Measurements from ENCODE around the gene ARFRP1. TPM values are rescaled to one million over a fixed set of nuclear protein-coding genes. Genes with fewer than 3 reads are reported as not detected.

The ARFRP1 gene
- total RNA-seq, 1 experiment from 2014 or later, result 30.2 TPM

GRCh38 chr20:63693083-63693732 lies 14.6 kb downstream of the ARFRP1 start:
- ATAC-seq (no peak), DNase-seq (ENCODE audit: low spot score) (no peak)
- no peaks in the 10 kb centered on the region for H3K9me3 Mint-ChIP-seq
- POLR2A ChIA-PET, result no interaction called here
- CTCF ChIA-PET, result no interaction called here
- peaks cover 7% of the 10 kb centered on the region for H3K4me1 Mint-ChIP-seq
- TF ChIP-seq SMAD3 (CRISPR knock-in tag; IDR thresholded peaks at IDR 0.05; ENCODE audit: borderline replicate concordance), result no peak
- TF ChIP-seq ATF1 (CRISPR knock-in tag; IDR thresholded peaks at IDR 0.05), result no peak
- TF ChIP-seq GABPB1 (CRISPR knock-in tag; IDR thresholded peaks at IDR 0.05), result no peak
- no peak for TF ChIP-seq CTCF (IDR thresholded peaks at IDR 0.05)
- H3K4me3 Mint-ChIP-seq, result no peak overlapping the region
- H3K36me3 Mint-ChIP-seq, result peaks cover 14% of the 10 kb centered on the region
- no peak overlapping the region for H3K27ac Mint-ChIP-seq
- H3K27me3 Mint-ChIP-seq (ENCODE audit: low read depth), result peaks cover 3% of the 10 kb centered on the region; the same call in 1 of the 2 replicates

GRCh38 chr20:63692436-63693082 lies 15.2 kb downstream of the ARFRP1 start:
- Mint-ChIP-seq H3K9me3 (no peaks in the 10 kb centered on the region), H3K4me3 (no peak overlapping the region), H3K4me1 (peaks cover 7% of the 10 kb centered on the region), H3K36me3 (peaks cover 14% of the 10 kb centered on the region), H3K27me3 (ENCODE audit: low read depth) (peaks cover 3% of the 10 kb centered on the region; the same call in 1 of the 2 replicates), H3K27ac (no peak overlapping the region)
- DNase-seq (ENCODE audit: low spot score), result no peak
- ChIA-PET POLR2A (no interaction called here), CTCF (no interaction called here)
- ATAC-seq, result no peak
- TF ChIP-seq CBFB (CRISPR knock-in tag; IDR thresholded peaks at IDR 0.05; ENCODE audit: low read depth), result no peak
- no peak for TF ChIP-seq ZMAT4 (CRISPR knock-in tag; IDR thresholded peaks at IDR 0.05)
- TF ChIP-seq AFF4 (CRISPR knock-in tag; IDR thresholded peaks at IDR 0.05; ENCODE audit: borderline replicate concordance), result no peak
- no peak for TF ChIP-seq FOXK1 (CRISPR knock-in tag; IDR thresholded peaks at IDR 0.05)
- TF ChIP-seq IRF1 (CRISPR knock-in tag; IDR thresholded peaks at IDR 0.05), result no peak
- TF ChIP-seq ATF2 (CRISPR knock-in tag; IDR thresholded peaks at IDR 0.05; ENCODE audit: borderline replicate concordance, low read depth), result no peak
- no peak for TF ChIP-seq HMGXB4 (CRISPR knock-in tag; IDR thresholded peaks at IDR 0.05)
- TF ChIP-seq HMGA2 (CRISPR knock-in tag; IDR thresholded peaks at IDR 0.05), result no peak
- no peak for TF ChIP-seq ZNF219 (CRISPR knock-in tag; IDR thresholded peaks at IDR 0.05; ENCODE audit: borderline replicate concordance)
- no peak for TF ChIP-seq TCF7 (CRISPR knock-in tag; IDR thresholded peaks at IDR 0.05; ENCODE audit: low read depth)
- TF ChIP-seq PRDM15 (CRISPR knock-in tag; IDR thresholded peaks at IDR 0.05), result no peak
- no peak for TF ChIP-seq JAZF1 (CRISPR knock-in tag; IDR thresholded peaks at IDR 0.05)
- no peak for TF ChIP-seq ZNF671 (CRISPR knock-in tag; IDR thresholded peaks at IDR 0.05)
- no peak for TF ChIP-seq ZBTB21 (CRISPR knock-in tag; IDR thresholded peaks at IDR 0.05; ENCODE audit: borderline replicate concordance)
- no peak for TF ChIP-seq ESRRA (CRISPR knock-in tag; IDR thresholded peaks at IDR 0.05; ENCODE audit: borderline replicate concordance)
- TF ChIP-seq IRF2 (CRISPR knock-in tag; IDR thresholded peaks at IDR 0.05; ENCODE audit: borderline replicate concordance, low read depth), result no peak
